GM19035 (cell line): ENCODE data around the gene SLC4A2.
"Not testable (repeated sequence)": the region's sequence is repeated elsewhere in the genome, so short reads cannot be mapped to it uniquely, and the experiment has no call there.

Experiments used
- ATAC-seq: cut with Tn5 transposase; IDR thresholded peaks from one replicate; pipeline ENCODE4 v1.9.1; 2021; ENCODE audit not compliant: unreplicated experiment

SLC4A2 gene, protein sequence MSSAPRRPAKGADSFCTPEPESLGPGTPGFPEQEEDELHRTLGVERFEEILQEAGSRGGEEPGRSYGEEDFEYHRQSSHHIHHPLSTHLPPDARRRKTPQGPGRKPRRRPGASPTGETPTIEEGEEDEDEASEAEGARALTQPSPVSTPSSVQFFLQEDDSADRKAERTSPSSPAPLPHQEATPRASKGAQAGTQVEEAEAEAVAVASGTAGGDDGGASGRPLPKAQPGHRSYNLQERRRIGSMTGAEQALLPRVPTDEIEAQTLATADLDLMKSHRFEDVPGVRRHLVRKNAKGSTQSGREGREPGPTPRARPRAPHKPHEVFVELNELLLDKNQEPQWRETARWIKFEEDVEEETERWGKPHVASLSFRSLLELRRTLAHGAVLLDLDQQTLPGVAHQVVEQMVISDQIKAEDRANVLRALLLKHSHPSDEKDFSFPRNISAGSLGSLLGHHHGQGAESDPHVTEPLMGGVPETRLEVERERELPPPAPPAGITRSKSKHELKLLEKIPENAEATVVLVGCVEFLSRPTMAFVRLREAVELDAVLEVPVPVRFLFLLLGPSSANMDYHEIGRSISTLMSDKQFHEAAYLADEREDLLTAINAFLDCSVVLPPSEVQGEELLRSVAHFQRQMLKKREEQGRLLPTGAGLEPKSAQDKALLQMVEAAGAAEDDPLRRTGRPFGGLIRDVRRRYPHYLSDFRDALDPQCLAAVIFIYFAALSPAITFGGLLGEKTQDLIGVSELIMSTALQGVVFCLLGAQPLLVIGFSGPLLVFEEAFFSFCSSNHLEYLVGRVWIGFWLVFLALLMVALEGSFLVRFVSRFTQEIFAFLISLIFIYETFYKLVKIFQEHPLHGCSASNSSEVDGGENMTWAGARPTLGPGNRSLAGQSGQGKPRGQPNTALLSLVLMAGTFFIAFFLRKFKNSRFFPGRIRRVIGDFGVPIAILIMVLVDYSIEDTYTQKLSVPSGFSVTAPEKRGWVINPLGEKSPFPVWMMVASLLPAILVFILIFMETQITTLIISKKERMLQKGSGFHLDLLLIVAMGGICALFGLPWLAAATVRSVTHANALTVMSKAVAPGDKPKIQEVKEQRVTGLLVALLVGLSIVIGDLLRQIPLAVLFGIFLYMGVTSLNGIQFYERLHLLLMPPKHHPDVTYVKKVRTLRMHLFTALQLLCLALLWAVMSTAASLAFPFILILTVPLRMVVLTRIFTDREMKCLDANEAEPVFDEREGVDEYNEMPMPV

GRCh38 chr7:151059367-151060112 lies at the start of gene SLC4A2:
Gene SLC4A2, plus strand, starts transcription at chr7:151059589. Its CDS starts 2,399 bp downstream, at chr7:151061988.
- ATAC-seq, result peak; percentile 32

DNA sequence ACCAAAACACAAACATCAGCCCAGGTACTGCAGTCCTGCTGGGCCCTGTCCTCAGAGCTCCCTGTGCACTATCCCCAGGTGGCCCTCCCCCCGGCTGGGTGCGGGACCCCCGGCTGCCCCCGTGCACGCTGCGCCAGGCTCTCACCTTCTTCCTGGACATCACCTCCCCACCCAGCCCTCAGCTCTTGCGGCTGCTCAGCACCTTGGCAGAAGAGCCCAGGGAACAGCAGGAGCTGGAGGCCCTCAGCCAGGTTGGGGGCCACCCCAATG lies 49.4 kb upstream of the SLC4A2 start:
- no peak for ATAC-seq

- ATAC-seq, result no peak
These were observed 48.9 kb upstream of the SLC4A2 start for GRCh38 chr7:151010307-151011096.

- ATAC-seq, result no peak
These were observed 48.3 kb upstream of the SLC4A2 start for GRCh38 chr7:151011097-151011409.

DNA sequence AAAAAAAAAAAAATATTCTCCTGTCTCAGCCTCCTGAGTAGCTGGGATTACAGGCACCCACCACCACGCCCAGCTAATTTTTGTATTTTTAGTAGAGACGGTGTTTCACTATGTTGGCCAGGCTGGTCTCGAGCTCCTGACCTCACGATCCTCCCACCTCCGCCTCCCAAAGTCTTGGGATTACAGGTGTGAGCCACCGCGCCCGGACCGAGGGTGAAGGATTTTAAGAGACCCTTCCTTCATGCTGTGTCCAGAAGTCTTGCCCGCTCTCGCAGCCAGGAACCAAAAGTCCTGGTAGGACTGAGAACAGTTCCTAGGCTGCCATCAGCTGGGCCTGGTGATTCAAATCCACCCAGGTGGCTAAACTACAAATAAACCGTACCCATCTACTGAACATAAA lies 47.8 kb upstream of the SLC4A2 start:
- not testable (repeated sequence) for ATAC-seq

DNA sequence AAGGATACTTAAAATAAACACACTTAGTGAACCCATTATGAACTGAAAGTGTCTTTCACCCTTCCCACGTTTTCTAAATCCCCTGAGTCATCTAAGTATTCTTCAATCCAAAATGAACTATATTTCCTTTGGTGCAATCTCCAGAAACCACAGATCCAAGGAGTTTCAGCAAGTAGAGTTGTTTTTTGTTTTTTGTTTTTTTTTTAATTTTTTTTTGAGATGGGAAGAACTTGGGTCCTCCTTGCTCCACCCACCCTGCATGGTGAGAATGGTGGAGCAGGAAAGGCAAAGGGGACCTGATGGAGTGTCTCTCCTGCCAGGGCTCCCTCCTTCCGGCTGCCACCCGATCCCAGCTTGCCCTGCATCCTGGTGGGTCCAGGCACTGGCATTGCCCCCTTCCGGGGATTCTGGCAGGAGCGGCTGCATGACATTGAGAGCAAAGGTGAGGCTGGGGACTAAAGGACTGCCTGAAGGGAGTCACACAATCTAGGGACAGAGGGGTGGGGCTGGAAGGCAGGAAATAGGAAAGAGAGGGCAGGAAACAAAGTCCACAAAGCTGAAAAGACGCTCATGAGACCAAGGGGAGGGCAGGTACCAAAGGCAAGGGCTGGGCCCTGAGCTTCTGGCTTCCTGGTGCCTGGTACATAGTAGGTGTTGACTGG lies 47.2 kb upstream of the SLC4A2 start:
- ATAC-seq, result no peak

DNA sequence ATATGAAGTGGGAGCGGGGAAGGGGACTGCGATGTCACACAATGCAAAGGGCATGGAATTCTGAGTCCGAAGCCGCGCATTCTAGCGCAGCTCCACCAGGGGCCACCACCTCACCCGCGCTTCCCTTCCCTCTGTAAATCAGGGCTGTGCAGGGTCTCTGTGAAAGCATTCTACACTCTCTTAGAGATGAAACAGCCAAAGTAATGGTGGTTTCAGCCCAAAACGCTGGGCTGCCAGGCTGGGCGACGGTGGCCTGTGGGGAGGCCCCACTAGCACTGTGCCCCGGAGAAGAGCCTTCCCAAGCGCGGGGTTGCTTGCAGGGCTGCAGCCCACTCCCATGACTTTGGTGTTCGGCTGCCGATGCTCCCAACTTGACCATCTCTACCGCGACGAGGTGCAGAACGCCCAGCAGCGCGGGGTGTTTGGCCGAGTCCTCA lies 46.5 kb upstream of the SLC4A2 start:
- no peak for ATAC-seq

GRCh38 chr7:151013356-151013732 lies 46.0 kb upstream of the SLC4A2 start:
- ATAC-seq, result no peak

DNA sequence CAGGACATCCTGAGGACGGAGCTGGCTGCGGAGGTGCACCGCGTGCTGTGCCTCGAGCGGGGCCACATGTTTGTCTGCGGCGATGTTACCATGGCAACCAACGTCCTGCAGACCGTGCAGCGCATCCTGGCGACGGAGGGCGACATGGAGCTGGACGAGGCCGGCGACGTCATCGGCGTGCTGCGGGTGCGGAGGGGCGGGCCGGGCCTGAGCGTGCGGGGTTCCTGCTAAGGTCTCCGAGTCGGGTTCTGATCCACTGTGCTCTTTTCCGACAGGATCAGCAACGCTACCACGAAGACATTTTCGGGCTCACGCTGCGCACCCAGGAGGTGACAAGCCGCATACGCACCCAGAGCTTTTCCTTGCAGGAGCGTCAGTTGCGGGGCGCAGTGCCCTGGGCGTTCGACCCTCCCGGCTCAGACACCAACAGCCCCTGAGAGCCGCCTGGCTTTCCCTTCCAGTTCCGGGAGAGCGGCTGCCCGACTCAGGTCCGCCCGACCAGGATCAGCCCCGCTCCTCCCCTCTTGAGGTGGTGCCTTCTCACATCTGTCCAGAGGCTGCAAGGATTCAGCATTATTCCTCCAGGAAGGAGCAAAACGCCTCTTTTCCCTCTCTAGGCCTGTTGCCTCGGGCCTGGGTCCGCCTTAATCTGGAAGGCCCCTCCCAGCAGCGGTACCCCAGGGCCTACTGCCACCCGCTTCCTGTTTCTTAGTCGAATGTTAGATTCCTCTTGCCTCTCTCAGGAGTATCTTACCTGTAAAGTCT lies 45.5 kb upstream of the SLC4A2 start:
- ATAC-seq, result peak; percentile 50

DNA sequence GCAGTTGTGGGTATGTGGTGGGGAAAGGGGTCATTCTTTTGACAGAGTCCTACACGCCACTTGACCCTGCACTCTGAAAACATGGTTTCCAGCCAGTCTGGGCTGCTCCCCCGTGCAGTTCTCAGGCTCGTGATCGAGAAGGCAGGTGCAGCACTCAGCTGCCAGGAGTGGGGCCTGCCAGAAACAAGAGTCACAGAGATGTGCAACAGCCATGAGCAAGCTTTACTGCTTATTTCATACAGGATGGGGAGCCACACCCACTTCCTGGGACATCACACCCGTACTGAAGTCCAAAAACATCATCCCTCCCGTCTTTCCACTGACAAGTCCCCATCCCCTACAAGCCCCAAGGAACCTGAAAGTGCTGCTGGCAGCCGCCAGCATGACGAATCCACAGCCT lies 44.4 kb upstream of the SLC4A2 start:
- ATAC-seq, result no peak

GRCh38 chr7:151015967-151016366 lies 43.4 kb upstream of the SLC4A2 start:
- ATAC-seq, result no peak

- ATAC-seq, result no peak
These were observed 42.9 kb upstream of the SLC4A2 start for GRCh38 chr7:151016505-151016904.

- ATAC-seq, result no peak
These were observed 42.4 kb upstream of the SLC4A2 start for GRCh38 chr7:151016942-151017341.

DNA sequence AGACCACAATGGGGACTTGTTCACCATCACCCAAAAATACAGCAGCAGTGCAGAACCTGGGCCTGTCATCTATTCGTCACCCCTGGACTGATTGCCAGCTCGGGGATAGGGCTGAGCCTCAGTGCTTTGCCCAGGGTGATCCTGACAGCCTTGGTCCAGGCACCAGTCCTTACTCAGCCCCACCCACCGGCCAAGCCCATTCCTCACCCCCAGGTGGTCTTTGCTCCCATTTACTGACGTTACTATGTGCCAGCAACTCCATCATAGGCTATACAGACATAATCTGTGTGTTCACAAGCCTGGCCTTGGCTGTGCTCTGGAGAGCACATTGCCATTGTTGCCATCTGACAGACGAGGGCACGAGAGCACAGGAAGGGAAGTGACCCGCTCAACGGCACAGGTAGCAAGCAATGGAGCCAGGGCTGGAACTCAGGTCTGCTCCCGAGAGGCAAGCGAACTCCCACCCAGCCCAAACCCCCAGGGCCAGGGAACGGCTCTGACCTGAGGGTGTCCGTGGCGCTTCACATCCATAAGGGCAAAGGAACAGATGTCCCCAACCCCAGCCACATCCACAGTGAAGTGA lies 41.9 kb upstream of the SLC4A2 start:
- ATAC-seq, result no peak

DNA sequence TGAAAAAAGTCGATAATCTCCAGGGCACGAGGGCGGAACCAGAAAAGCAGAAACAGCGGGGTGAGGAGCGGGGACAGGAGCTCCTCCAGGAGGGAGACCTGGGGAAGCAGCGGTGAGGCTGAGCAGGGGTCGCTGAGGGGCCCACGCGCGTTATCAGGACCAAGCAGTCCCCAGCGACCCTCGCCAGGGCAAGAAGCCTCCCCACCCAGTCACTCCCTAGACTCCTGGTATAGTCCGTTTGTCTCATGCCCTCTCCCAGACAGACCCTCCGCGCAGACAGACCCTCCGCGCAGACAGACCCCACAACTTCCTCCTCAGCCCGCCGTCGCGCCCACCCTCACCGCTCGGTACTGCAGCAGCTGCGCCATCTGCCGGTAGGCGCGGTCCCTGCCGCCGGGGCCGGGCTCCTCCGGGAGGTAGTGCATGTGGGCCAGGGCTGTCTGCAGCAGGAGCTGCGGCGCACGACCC lies 41.4 kb upstream of the SLC4A2 start:
- ATAC-seq, result peak; percentile 45

DNA sequence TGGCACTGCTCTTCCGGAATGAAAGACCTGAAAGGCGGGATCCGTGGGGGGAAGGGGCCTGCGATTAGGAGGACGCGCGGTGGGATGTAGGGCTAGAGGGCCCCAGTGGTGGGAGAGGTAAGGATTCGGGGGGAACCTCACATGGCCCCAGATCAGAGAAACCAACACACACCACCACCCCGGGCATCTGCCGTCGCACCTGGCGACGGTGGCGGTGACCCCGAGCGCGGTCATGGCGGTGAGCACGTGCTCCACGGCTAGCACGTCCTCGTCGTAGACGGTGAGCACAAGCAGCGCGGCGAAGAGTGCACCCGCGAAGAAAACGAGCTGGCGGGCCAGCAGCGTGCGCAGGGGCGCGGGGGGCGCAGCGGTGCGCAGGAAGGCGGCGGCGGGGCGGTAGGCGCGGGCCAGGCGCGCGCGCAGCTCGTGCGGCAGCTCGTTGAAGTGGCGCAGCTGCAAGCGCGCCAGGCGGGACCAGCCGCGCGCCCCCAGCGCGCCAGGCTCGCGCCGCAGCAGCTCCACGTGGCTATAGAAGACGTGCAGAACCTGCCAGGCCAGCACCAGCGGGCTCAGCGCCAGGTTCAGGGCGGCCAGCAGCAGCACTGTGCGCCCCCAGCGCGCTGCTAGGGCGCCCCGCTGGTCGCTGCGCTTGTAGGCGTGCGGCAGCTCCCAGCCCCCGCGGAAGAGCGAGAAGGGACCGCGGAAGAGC lies 40.8 kb upstream of the SLC4A2 start:
- ATAC-seq, result no peak

DNA sequence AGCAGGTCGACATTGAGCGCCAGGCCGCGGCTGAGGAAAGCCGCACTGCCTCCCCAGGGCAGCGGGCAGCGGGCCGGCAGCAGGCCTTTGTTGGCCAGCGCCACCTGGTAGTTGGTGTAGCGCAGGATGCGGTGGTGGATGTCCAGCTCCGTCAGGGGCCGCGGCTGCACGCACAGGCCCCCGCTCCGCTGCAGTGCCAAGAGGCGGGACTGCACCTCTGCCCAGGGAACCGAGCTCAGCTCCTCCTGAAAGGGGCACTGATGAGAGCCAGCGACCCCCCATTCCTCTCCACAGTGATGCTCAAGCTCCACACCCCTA lies 40.3 kb upstream of the SLC4A2 start:
- no peak for ATAC-seq

DNA sequence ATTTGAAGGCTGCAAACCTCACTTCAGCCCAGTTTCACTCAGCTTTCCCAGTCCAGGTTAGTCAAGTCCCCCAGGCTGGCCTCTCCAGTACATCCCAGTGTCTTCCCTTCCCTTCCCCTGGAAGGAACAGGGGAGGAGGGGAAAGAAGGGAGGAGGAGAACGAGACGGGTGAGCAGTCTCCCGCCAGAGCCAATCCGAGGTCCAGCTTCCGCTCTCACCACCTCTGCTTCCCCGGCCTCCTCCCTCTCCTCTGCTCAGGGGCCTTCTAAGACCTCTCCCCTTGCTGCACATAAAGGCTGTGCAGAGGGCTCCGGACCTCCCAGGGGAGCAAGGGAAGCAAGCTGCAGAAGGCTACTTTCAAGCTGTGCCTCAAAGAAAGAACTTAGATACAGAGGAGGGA lies 39.2 kb upstream of the SLC4A2 start:
- no peak for ATAC-seq
